GM19395 (cell line): ENCODE measurements around the gene PROC.
"Not testable (repeated sequence)": the region's sequence is repeated elsewhere in the genome, so short reads cannot be mapped to it uniquely, and the experiment has no call there.

Experiments used
- ATAC-seq: cut with Tn5 transposase; IDR thresholded peaks from one replicate; pipeline ENCODE4 v1.9.1; 2021; ENCODE audit warnings: mild to moderate bottlenecking, moderate library complexity; ENCODE audit not compliant: unreplicated experiment

The PROC gene

GRCh38 chr2:127425540-127426490, 7.6 kb downstream of the PROC start:
- ATAC-seq, result no peak

GRCh38 chr2:127426501-127427354, 8.5 kb downstream of the PROC start:
- ATAC-seq, result no peak

- ATAC-seq, result no peak
Measured at GRCh38 chr2:127427376-127428056, 9.3 kb downstream of the PROC start.

- ATAC-seq, result no peak
Measured at GRCh38 chr2:127428057-127428814, 10.0 kb downstream of the PROC start.

GRCh38 chr2:127428815-127429109, 10.5 kb downstream of the PROC start:
- no peak for ATAC-seq

GRCh38 chr2:127429291-127429690, 11.1 kb downstream of the PROC start:
- ATAC-seq, result no peak

- ATAC-seq, result no peak
Measured at GRCh38 chr2:127429844-127430425, 11.7 kb downstream of the PROC start.

GRCh38 chr2:127431408-127432023, 13.3 kb downstream of the PROC start:
- ATAC-seq, result no peak

- no peak for ATAC-seq
Measured at GRCh38 chr2:127434515-127434914, 16.3 kb downstream of the PROC start.

GRCh38 chr2:127437056-127437455, 18.8 kb downstream of the PROC start:
- ATAC-seq, result no peak

GRCh38 chr2:127437781-127438726, 19.8 kb downstream of the PROC start:
- ATAC-seq, result no peak

GRCh38 chr2:127439343-127439742, 21.1 kb downstream of the PROC start:
- ATAC-seq, result no peak

- no peak for ATAC-seq
Measured at GRCh38 chr2:127448526-127448925, 30.3 kb downstream of the PROC start.

- ATAC-seq, result no peak
Measured at GRCh38 chr2:127449414-127449813, 31.2 kb downstream of the PROC start.

- no peak for ATAC-seq
Measured at GRCh38 chr2:127449898-127450297, 31.7 kb downstream of the PROC start.

- ATAC-seq, result no peak
Measured at GRCh38 chr2:127451981-127452380, 33.8 kb downstream of the PROC start.

- not testable (repeated sequence) for ATAC-seq
Measured at GRCh38 chr2:127452423-127452822, 34.2 kb downstream of the PROC start.

GRCh38 chr2:127453013-127453391, 34.8 kb downstream of the PROC start:
- ATAC-seq, result no peak
